ENCODE data around the gene RIPK4. TPM values are rescaled to one million over a fixed set of nuclear protein-coding genes. Genes with fewer than 3 reads are reported as not detected.

The RIPK4 gene
- total RNA-seq, 3 donors from 2014 or later: 5.1 to 14.8 (median 10.2) TPM

DNA sequence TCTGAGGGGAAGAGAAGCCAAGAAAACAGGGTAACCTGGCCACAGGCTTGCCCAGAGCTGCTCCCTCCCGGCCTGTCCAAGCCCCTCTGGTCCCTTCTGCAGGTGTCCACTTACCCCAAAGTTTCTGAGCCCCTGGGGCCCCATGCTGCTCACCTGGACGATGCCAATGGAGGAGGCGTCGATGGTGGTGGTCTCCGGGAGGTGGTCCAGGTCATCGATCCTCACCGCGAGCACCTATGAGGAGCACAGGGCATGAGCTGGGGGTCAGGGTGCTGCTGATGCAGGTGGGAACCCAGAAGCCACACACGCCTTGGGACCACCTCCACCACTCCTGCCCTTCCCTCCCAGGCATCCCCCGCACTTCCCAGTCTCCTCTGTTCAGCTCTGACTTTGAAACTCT lies 37.5 kb upstream of the RIPK4 start:
- TF ChIP-seq, protein P1, sequence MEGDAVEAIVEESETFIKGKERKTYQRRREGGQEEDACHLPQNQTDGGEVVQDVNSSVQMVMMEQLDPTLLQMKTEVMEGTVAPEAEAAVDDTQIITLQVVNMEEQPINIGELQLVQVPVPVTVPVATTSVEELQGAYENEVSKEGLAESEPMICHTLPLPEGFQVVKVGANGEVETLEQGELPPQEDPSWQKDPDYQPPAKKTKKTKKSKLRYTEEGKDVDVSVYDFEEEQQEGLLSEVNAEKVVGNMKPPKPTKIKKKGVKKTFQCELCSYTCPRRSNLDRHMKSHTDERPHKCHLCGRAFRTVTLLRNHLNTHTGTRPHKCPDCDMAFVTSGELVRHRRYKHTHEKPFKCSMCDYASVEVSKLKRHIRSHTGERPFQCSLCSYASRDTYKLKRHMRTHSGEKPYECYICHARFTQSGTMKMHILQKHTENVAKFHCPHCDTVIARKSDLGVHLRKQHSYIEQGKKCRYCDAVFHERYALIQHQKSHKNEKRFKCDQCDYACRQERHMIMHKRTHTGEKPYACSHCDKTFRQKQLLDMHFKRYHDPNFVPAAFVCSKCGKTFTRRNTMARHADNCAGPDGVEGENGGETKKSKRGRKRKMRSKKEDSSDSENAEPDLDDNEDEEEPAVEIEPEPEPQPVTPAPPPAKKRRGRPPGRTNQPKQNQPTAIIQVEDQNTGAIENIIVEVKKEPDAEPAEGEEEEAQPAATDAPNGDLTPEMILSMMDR (IDR thresholded peaks at IDR 0.05): no peak
- intact Hi-C loops (cut with DNase I, micrococcal nuclease): no loop called here
- Histone ChIP-seq H3K4me3 (no peak overlapping the region), H3K9me3 (no peaks in the 10 kb centered on the region), H3K36me3 (ENCODE audit: low read depth) (no peaks in the 10 kb centered on the region), H3K4me1 (ENCODE audit: low read depth) (no peaks in the 10 kb centered on the region)
- DNase-seq (no peak), ATAC-seq (no peak)

DNA sequence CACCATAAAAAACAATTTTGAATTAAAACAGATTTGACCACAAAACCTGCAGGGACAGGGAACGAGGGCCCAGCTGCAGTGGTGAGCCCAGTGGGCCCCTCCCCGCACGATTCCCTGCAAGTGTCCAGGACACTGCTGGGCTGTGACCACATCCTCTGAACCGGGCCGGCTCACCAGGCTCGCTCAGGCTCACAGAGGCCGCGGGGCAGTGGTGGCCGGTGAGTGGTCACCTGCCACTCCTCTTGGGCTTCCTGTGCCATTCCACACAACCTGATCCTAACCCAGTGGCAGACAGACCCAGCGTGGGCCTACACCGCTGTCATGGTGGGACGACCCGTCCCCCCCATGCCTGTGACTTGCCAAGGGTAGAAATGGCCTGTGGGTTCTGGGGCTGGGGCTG lies 36.5 kb upstream of the RIPK4 start:
- H3K9me3 ChIP-seq: no peaks in the 10 kb centered on the region
- no peak for ATAC-seq
- intact Hi-C loops (cut with DNase I, micrococcal nuclease): no loop called here
- H3K36me3 ChIP-seq (ENCODE audit: low read depth): no peaks in the 10 kb centered on the region
- DNase-seq: no peak
- no peaks in the 10 kb centered on the region for H3K4me1 ChIP-seq (ENCODE audit: low read depth)
- TF ChIP-seq, protein P1 (IDR thresholded peaks at IDR 0.05): no peak
- no peak overlapping the region for H3K4me3 ChIP-seq

DNA sequence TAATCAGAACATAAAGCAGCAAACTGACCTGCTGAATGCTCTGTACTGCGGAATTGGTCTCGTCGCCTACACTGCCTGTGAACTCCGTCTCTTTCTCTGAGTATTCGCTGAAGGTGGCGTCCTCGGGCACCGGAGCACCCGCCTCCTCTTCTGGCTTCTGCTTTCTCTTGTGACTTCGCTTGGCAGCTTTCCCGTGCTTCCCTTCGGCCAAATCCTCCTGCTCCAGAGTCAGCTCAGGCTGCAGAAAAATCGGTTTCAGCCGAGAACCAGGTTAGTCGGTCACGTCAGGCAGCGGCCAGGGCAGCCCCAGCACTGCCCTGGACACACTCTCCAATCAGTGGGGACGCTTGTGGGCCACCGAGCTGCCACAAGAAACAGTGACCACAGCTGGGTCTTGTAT lies 35.8 kb upstream of the RIPK4 start:
- intact Hi-C loops (cut with DNase I, micrococcal nuclease): no loop called here
- Histone ChIP-seq H3K9me3 (no peaks in the 10 kb centered on the region), H3K4me3 (no peak overlapping the region)

DNA sequence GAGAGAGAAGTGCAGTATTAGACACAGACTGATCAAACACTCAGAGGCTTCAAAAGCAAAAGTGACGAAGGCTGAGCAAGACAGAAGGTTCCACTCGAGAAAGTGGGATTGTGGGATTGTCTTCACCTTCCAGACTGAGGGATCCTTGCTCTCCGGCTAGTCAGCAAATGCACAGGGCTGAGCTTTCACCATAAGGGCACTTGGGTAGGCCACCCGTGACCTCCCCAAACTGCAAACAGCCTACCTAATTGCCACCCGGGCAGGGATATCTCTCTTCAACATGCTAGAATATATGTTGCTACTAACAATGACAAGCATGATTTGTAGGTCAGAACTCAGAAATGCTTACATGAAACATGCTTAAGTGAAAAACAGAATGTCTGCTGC lies 35.3 kb upstream of the RIPK4 start:
- no peak for DNase-seq
- H3K4me3 ChIP-seq: no peak overlapping the region
- intact Hi-C loops (cut with DNase I, micrococcal nuclease): no loop called here
- H3K4me1 ChIP-seq (ENCODE audit: low read depth): no peaks in the 10 kb centered on the region
- H3K36me3 ChIP-seq (ENCODE audit: low read depth): no peaks in the 10 kb centered on the region
- no peak for ATAC-seq
- TF ChIP-seq, protein P1 (IDR thresholded peaks at IDR 0.05): no peak
- H3K9me3 ChIP-seq: no peaks in the 10 kb centered on the region

More for the DNA sequence above, 35.8 kb upstream of the RIPK4 start:
- TF ChIP-seq, protein P1 (IDR thresholded peaks at IDR 0.05): no peak
- ATAC-seq: peak; percentile 14
- Histone ChIP-seq H3K36me3 (ENCODE audit: low read depth) (no peaks in the 10 kb centered on the region), H3K4me1 (ENCODE audit: low read depth) (no peaks in the 10 kb centered on the region)
- peak in 1 of 3 donors; percentile 40 for DNase-seq

DNA sequence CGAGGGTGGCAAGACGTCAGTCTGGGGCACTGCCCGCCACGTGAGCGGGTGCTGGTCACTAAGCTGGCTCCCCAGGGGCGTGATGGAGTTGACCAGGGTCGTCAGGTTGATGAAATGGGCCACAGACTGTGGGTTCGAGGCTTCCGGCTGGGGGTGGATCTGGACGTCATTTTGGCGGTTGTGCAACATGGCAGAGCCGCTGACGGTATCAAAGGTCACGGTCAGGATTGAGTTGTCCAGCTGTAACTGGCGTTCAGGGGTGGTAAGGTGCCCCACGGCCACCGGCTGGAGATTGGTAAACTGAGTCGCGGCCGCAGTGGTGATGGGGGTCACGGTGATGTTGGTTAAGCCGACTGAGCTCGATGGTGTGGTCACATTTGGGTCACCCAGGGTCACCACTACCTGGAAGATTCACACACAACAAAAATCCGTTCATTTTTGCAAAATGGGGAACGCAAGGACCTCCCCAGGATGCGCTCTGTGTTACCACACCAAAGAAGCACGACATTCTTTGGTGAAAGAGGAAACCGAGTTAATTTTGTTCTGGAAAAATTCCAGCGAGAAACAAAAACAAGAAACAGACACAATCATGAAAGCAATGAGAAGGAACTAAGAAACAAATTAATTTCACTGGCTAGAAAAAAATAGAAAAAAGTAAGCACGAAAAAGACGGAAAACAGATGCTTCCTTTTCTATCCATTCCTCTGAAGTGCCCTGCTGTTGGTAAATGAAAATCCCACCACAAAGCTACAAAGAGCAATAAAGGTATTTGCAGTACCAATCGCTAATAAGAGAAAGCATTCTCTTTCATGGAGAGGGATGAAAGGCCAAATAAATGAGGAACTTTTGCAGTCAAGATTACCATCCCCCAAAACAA lies 34.7 kb upstream of the RIPK4 start:
- no peak overlapping the region for H3K4me3 ChIP-seq
- no peaks in the 10 kb centered on the region for H3K4me1 ChIP-seq (ENCODE audit: low read depth)
- DNase-seq (no peak), ATAC-seq (no peak)
- no peaks in the 10 kb centered on the region for H3K36me3 ChIP-seq (ENCODE audit: low read depth)
- TF ChIP-seq, protein P1 (IDR thresholded peaks at IDR 0.05): no peak
- H3K9me3 ChIP-seq: no peaks in the 10 kb centered on the region
- intact Hi-C loops (cut with DNase I, micrococcal nuclease): no loop called here

Data from mucosa of descending colon (tissue), 3 donors.